Subcutaneous adipose tissue (tissue), 4 donors: ENCODE measurements around the gene FUOM. TPM values are rescaled to one million over a fixed set of nuclear protein-coding genes. Genes with fewer than 3 reads are reported as not detected.

Experiments used
- total RNA-seq, 4 donors: library from RNA; depleted of rRNA; stranded (reverse); fragments of >200 nt; gene quantifications; one replicate each; pipeline ENCODE4 v1.1.0, GENCODE V29; 2016
- TF ChIP-seq, protein P1 (sequence below): fragments of 450-650 bp; IDR thresholded peaks from one replicate; pipeline ENCODE4 v1.5.1; 2016; ENCODE audit warnings: low read depth, mild to moderate bottlenecking, control low read depth, antibody characterized with exemption, moderate library complexity

The FUOM gene
- total RNA-seq, 4 donors from 2014 or later: 16.5 to 43.2 (median 29.6) TPM

DNA sequence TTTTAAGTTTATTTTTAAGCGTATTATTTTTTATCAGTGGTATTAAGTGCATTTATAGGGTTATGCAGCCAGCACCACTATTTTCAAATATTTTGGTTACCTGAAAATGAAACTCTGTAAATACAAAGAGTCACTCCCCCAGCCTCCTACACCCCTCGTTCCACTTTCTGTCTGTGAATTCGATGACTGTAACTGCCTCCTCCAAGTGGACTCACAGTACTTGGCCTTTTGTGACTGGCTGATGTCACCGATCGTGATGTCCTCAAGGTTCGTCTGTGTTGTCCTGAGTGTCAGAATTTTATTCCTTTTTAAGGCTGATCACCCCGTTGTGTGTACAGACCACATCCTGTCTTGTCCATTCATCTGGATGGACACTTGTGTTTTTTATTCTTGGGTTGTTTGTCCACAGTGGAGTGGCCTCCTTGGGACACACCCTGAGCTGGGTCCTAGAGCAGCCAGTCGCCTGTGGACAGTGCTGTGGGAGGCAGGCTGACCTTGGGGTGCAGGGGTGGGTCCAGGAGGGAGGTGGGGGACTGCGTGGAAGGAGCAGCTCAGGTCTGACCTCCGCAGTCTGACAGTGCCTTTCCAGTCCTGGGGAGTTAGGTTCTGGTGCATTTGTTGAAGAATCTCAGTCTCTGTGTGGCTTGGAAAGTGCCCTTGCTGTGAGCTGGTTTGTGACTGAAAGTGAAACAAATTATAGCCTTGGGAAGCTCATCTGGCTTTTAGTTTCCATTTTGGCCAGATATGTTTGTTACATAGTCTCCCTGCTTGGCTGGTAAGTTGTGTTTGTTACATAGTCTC, 43.0 kb upstream of the FUOM start:
- TF ChIP-seq, protein P1, sequence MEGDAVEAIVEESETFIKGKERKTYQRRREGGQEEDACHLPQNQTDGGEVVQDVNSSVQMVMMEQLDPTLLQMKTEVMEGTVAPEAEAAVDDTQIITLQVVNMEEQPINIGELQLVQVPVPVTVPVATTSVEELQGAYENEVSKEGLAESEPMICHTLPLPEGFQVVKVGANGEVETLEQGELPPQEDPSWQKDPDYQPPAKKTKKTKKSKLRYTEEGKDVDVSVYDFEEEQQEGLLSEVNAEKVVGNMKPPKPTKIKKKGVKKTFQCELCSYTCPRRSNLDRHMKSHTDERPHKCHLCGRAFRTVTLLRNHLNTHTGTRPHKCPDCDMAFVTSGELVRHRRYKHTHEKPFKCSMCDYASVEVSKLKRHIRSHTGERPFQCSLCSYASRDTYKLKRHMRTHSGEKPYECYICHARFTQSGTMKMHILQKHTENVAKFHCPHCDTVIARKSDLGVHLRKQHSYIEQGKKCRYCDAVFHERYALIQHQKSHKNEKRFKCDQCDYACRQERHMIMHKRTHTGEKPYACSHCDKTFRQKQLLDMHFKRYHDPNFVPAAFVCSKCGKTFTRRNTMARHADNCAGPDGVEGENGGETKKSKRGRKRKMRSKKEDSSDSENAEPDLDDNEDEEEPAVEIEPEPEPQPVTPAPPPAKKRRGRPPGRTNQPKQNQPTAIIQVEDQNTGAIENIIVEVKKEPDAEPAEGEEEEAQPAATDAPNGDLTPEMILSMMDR: no peak

DNA sequence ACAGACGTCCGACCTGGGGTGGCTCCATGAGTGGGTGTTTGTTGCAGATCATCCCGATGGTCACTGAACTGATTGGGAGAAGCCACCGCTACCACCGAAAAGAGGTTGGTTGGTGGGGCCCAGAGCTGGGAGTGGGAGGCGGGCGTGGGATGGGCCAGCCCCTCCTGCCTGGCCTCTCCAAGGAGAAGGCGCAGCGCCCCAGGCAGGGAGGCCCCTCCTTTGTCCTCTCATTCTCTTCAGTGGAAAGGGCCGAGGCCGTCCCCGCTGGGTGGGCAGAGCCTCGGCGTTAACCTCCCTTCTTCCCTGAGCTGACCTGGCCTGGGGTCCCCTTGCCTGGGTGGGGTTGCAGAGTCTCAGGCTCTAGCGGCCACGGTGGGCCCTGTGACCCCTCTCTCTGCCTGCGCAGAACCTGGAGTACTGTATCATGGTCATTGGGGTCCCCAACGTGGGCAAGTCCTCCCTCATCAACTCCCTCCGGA, 41.3 kb upstream of the FUOM start:
- TF ChIP-seq, protein P1: no peak

DNA sequence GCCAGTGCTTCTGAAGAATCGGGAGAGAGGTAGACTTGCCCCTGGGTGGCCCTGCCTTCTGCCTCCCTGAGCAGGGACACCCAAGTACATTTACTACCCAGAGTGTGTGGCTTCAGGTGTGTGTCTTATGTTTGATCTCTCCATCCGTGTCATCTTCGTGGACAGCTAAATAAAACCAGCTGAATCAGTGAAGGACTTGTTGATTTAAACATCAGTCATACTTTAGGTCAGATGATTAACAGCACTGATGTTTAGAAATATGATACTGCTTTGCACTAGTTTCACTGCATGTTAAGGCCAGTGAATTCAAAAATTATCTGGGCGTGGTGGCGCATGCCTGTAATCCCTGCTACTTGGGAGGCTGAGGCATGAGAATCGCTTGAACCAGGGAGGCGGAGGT, 40.1 kb upstream of the FUOM start:
- TF ChIP-seq, protein P1: no peak

DNA sequence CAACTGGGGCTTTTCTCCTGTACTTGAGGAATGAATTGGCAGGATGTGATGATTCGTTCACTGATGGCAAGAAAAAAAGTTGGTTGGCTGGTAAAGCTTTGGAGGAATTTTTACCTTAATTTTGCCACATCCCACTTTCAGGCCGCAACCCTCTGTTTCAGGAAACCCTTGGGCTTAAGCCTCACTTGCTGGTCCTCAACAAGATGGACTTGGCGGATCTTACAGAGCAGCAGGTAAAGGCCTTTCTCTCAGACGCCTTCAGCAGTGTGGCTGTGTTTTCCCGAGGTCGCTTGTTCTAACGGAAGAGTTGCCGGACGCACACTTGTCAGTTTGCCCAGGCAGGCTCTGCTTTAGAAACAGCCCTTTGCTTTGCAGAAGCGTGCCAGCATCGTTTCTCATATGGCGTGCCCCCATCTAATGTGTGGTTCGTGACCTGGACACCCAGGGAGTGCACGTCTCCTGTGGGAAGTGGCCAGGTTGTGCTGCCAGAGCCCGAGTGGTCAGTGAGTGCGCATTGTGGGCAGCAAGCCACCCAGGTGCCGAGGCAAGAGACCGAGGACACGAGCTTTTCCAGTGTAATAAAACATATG, 38.3 kb upstream of the FUOM start:
- TF ChIP-seq, protein P1: no peak

DNA sequence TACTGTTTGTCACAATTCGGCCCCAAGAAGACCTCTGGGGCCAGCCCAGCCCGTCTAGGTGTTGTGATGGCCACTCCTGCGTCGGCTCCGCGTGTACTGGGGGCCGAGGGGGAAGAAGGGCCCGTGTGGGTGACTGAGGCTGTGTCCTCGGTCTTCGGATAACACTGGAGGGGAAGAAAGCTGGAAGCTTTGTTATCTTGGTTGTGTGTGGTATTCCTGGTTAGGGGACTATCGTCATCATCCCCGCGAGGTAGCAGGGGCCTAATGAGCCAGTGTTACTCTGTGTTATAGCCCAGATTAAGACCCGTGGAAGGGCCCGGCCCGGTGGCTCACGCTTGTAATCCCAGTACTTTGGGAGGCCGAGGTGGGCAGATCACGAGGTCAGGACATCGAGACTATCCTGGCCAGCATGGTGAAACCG, 37.0 kb upstream of the FUOM start:
- TF ChIP-seq, protein P1: no peak

DNA sequence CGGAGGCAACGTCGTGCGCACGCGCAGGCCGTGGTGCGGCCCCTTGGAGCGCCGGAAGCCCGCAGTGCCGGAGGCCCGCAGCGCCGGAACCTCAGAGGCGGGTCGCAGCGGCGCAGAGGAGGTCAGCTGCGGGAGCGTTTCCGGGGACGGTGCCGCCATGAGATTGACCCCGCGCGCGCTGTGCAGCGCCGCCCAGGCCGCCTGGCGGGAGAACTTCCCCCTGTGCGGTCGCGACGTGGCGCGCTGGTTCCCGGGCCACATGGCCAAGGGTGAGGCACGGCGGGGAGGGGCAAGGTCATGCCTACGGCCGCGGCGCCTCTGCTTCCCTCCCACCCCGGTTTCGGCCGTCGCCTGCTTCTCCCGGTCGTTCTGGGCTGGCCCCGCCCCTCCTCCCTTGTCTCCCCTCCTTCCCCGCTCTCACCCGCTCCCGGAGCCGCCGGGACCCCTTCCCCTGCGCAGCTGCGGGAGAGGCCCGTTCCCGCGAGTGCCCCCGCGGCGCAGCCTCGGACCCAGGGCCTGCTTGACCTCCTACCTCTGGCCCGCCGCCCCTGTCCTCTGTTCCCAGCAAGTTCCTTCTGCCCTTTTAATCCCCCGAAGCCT, 36.3 kb upstream of the FUOM start, which contains the start of gene MTG1:
MTG1 (plus strand) TSS at position 94 of the 600 bp plus-strand sequence; CDS start at position 158, 64 bp downstream.
- TF ChIP-seq, protein P1: no peak
